GM15510 (cell line): ENCODE data around the gene OR4K14.

Experiments used
- POLR2A ChIP-seq: IDR thresholded peaks from 3 replicates; pipeline ENCODE4 v1.6.1; 2011; ENCODE audit warnings: borderline replicate concordance; ENCODE audit not compliant: insufficient read length; ENCODE audit errors: extremely low read depth

The OR4K14 gene, protein sequence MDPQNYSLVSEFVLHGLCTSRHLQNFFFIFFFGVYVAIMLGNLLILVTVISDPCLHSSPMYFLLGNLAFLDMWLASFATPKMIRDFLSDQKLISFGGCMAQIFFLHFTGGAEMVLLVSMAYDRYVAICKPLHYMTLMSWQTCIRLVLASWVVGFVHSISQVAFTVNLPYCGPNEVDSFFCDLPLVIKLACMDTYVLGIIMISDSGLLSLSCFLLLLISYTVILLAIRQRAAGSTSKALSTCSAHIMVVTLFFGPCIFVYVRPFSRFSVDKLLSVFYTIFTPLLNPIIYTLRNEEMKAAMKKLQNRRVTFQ

DNA sequence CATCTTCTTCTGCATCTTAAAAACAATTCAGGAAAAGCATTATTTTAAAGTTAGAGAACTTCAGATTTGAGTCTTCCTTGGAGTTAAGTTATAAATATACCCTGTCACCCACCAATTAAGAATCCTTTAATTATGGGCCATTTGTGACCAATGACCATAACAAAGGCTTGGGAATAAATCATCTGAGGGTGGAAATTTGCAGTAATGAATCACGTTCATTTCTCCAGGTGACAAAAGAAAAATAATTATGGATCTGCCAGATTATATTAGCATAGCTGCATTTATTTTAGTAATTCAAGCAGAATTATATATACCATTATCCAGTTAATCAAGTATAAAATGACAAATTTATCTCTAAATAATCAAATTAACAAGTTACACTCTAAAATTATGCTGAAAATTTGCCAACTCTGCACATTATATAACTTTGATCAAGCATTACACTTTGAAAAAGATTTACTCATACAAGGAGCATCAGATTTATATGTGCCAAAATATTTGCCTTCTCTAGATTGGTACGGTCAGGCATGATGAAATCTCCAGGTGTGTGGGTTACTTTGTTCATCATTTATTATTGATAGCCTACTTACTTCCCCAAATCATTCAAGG is at the start of gene OR4K14:
TSS of gene OR4K14 (minus strand) at position 51 of the 609 bp plus-strand sequence. CDS start 4,114 bp downstream, outside the sequence.
- no peak for TF ChIP-seq POLR2A

DNA sequence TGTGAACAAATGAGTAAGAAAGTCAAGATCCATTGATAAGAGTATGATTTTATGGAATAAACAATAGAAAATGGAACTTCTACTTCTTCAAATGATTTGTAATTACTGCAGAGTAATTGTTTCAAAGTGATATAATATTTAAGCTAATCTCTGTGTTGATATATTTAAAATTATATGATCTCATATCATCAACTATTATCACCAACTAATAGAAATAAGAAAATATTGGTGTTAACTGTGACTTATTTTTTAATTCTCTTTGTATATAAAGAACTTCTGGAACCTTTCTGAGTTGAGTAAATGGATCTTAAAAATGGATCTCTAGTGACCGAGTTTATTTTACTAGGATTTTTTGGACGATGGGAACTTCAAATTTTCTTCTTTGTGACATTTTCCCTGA is 40.6 kb upstream of the OR4K14 start, which contains the start of gene OR4L1:
TSS of gene OR4L1 (plus strand) at position 301 of the 400 bp plus-strand sequence. CDS start at position 301, 0 bp downstream.
- no peak for TF ChIP-seq POLR2A

DNA sequence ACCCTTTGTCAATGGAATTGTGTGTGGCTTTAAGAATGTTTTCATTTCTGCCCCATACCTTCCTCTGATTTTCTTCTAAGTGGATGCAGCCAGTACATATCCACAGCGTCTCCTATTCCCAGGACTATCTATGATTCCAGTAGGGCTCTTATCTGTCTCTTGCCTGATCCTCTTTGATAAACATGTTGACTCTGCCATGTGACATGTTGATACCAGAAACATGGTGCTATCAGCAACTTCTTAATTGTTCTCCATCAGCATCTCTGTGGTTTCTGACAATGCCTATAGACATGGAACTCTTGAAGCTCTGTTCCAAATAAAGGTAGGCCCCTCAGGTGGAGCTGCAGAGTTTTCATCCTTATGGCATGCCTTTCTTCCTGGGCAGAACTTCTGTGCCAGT is 29.1 kb upstream of the OR4K14 start:
- no peak for TF ChIP-seq POLR2A

DNA sequence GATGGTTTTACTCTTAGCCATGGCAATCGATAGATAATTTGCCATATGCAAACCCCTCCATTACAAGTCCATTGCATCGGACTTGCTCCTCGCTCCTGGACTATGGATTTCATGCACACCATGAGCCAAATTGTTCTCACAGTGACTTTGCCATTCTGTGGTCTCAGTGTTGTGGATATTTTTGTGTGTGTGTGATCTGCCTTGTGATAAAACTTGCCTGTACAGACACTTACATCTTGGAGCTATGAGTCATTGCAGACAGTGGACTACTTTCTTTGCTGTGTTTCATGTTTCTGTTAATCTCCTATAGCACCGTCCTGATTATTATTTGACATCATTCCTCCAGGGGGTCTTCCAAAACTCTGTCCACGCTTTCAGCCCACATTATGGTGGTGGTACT is 25.1 kb upstream of the OR4K14 start:
- no peak for TF ChIP-seq POLR2A

DNA sequence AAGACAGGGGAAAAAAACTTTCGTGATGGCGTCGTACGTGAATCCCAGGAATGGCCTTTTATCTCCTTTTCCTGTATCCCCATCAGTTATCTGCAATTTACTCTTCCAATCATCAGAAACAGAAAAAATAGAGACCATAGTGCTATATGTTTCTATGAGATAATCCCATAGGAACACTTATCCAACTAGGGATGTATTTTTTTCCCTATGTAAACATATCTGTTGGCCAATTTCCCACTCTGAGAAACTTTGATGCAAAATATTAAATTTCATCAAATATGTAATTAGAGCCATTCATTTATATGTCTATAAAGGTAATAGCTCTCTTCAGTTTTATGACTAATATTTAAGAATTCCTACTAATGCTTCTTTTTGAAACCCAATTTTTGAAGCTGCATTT is 16.8 kb upstream of the OR4K14 start, which contains the start of gene OR4K13:
TSS of gene OR4K13 (minus strand) at position 101 of the 400 bp plus-strand sequence. CDS start 1,280 bp downstream, outside the sequence.
- TF ChIP-seq POLR2A = no peak

DNA sequence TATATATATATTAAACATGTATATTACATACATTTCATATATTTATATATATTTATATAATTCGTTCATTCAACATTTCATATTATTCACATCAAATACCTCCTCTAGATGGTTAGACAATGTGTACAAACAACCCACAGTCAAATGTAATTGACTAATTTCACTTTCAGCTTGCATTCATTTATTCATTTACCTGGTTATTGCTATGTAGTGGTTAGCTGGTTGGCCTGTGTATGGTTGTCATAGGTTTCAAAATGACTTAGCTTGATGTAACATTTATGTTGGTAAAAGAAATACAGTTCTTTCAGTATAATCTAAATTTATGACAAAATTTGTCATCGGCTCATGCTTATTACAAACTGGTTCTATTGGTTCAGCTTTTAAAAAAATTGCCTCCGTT is 16.3 kb upstream of the OR4K14 start:
- TF ChIP-seq POLR2A = no peak

DNA sequence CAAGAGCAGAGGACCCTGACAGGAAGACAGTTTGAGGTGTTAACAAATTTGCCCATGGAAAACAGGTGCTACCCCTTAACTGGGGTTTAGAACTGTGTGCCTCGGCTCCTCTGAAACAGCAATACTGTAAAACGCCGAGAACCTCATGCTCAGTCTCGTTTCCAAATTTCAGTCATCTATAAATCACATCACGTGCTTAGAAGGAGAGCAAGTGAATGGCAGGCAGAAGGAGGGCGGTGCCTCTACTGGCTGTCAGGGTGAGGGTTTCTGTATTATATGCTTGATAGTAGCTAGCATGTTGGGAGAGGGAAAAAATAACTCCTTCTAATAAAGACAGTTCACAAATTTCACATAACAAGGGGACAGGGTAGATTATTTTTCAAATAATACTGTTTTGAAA is 12.0 kb upstream of the OR4K14 start:
- TF ChIP-seq POLR2A = no peak

DNA sequence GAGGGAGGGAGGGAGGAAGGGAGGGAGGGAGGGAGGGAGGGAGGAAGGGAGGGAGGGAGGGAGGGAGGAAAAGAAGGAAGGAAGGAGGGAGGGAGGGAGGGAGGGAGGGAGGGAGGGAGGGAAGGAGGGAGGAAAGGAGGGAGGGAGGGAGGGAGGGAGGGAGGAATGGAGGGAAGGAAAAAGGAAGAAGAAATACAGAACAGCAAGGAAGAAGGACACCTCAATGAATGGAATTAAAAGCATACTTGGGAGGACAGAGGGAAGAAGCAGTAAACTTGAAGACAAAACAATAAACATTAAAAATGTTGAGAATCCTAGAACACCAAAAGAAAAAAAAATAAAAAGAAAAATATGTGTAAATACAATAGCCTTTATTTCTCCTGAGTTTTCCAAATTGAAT is 11.0 kb downstream of the OR4K14 start:
- no peak for TF ChIP-seq POLR2A

DNA sequence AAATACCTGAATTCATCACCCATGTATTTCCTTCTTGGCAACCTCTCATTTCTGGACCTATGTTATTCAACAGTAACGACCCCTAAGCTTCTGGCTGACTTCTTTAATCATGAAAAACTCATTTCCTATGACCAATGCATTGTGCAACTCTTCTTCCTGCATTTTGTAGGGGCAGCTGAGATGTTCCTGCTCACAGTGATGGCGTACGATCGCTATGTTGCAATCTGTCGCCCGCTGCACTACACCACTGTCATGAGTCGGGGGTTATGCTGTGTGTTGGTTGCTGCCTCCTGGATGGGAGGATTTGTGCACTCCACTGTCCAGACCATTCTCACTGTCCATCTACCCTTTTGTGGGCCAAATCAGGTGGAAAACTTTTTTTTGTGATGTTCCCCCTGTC is 16.8 kb downstream of the OR4K14 start:
- TF ChIP-seq POLR2A = no peak

DNA sequence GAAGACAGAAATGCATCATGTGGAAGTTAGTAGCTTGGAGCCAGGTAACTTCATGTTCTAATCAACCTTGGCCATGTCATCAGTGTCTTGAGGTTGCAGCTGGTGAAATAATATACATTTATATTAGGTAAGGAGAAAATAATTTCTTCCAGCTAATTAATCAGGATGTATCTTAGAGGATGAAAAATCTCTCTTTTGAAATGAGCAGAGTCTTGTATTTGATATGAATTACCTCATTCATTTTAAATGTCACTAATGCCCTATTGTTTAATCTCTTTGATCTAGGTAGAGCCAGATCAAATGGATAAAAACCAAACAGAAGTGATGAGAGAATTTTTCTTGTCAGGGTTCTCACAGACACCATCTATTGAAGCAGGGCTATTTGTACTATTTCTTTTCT is 17.2 kb downstream of the OR4K14 start, which contains the start of gene OR4Q2:
TSS of gene OR4Q2 (plus strand) at position 301 of the 400 bp plus-strand sequence.
- no peak for TF ChIP-seq POLR2A

DNA sequence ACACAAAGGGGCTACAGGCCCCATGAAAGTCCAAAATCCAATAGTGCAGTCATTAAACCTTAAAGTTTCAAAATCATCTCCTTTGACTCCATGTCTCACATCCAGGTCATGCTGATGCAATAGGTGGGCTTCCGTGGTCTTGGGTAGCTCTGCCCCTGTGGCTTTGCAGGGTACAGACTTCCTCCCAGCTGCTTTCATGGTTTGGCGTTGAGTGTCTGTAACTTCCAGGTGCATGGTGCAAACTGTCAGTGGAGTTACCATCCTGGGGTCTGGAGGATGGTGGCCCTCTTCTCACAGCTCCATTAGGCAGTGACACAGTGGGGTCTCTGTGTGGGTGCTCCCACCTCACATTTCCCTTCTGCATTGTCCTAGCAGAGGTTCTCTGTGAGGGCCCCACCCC is 25.7 kb downstream of the OR4K14 start:
- TF ChIP-seq POLR2A = no peak

DNA sequence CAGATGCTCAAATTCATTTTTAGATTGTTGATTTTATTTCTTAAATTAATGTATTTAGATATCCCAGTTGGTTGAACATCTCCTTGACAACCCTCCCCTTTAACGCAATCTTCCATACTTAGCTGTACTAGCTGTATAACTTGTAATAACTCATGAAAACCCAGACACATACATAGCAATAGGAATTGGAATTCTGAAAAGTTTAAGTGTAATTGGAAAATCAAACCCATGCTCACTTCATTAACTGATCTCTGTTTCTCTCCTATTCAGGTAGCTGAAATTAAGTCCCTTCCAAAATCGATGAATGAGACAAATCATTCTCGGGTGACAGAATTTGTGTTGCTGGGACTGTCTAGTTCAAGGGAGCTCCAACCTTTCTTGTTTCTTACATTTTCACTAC is 43.8 kb downstream of the OR4K14 start, which contains the start of gene OR4K15:
TSS of gene OR4K15 (plus strand) at position 301 of the 400 bp plus-strand sequence. CDS start at position 301, 0 bp downstream.
- no peak for TF ChIP-seq POLR2A

DNA sequence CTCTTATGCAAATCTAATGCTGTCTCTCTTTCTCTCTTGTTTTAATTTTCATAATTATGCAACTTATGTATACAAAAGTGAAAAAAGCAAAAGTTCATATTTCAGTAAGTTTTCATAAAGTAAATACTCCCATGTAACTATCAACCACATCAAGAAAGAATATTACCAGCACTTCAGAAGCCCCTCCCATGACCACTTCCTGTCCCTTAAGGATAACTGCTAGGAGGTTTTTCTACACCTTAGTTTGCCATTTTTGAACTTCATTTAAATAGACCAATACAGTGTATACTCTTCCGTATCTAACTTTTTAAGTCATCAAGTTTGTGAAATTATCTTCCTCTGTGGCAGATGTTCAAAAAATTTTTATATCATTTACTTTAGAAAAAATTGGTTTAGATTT is 44.3 kb downstream of the OR4K14 start:
- TF ChIP-seq POLR2A = no peak
